Gastroesophageal sphincter (tissue), 3 donors: ENCODE data around the gene TMCO6.

Experiments used
- EP300 ChIP-seq: sonication (generic); formaldehyde crosslinking; IDR thresholded peaks from one replicate; pipeline ENCODE4 v1.6.1; 2017; ENCODE audit warnings: antibody characterized with exemption, mild to moderate bottlenecking
- POLR2A ChIP-seq, 2 donors: fragments of 450-650 bp; IDR thresholded peaks; one replicate each; pipeline ENCODE4 v1.6.1; 2017; ENCODE audit warnings: antibody characterized with exemption in 2 of 2, mild to moderate bottlenecking in 2 of 2, moderate library complexity in 1 of 2
- POLR2AphosphoS5 ChIP-seq: sonication (generic); formaldehyde crosslinking; IDR thresholded peaks from one replicate; pipeline ENCODE4 v1.6.1; 2017; ENCODE audit warnings: antibody characterized with exemption
- TF ChIP-seq, protein P1 (sequence below), 4 experiments: fragments of 200-600 bp in 2 of 4; fragments of 450-650 bp in 2 of 4; sonication (generic) in 1 of 4; IDR thresholded peaks; one replicate each; pipeline ENCODE4 v1.5.1; 2017 to 2019; ENCODE audit warnings: antibody characterized with exemption in 4 of 4, mild to moderate bottlenecking in 2 of 4, moderate library complexity in 2 of 4

DNA sequence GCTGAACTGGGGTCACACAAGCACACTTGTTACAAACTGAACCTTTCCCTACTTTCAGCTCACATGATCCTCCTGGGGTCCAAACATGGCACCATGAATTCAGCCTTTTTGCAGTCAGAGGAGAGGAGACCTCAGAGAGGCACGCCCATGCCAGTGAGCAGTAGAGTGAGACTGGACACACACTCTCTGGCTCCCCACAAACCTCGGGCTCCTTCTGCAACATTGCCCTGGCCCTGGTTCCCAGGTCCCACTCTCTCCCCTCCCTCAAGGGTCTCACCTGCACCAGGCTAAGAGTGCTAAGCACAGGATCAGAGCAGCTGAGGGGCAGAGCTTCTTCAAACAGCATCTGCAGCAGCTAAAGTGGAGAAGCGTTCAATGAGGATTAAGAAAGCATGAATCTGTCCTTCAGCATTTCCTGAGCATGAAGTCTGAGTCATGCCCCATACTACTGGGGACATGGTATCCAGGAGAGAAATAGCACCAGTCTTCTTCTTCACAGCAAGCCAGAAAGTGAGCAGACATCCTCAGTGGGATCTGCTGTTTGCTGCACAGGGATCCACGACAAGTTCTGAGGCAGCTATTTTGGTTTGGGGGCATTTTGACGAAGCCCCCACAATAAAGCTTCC is 47.4 kb upstream of the TMCO6 start:
- TF ChIP-seq POLR2A (IDR thresholded peaks at IDR 0.05) (no peak), POLR2AphosphoS5 (no peak), EP300 (no peak)
- TF ChIP-seq, protein P1, sequence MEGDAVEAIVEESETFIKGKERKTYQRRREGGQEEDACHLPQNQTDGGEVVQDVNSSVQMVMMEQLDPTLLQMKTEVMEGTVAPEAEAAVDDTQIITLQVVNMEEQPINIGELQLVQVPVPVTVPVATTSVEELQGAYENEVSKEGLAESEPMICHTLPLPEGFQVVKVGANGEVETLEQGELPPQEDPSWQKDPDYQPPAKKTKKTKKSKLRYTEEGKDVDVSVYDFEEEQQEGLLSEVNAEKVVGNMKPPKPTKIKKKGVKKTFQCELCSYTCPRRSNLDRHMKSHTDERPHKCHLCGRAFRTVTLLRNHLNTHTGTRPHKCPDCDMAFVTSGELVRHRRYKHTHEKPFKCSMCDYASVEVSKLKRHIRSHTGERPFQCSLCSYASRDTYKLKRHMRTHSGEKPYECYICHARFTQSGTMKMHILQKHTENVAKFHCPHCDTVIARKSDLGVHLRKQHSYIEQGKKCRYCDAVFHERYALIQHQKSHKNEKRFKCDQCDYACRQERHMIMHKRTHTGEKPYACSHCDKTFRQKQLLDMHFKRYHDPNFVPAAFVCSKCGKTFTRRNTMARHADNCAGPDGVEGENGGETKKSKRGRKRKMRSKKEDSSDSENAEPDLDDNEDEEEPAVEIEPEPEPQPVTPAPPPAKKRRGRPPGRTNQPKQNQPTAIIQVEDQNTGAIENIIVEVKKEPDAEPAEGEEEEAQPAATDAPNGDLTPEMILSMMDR (IDR thresholded peaks at IDR 0.05): no peak
